ENCODE measurements around the gene TLX1.

Gene TLX1

GRCh38 chr10:101134299-101135127, 3.4 kb downstream of the TLX1 start:
- DNase-seq (ENCODE audit: low spot score), result no peak

- no peak for DNase-seq (ENCODE audit: low spot score)
These were observed 4.3 kb downstream of the TLX1 start for GRCh38 chr10:101135141-101136006.

GRCh38 chr10:101136007-101136707, 5.1 kb downstream of the TLX1 start:
- no peak for DNase-seq (ENCODE audit: low spot score)

GRCh38 chr10:101136708-101137121, 5.6 kb downstream of the TLX1 start:
- DNase-seq (ENCODE audit: low spot score), result no peak

- no peak for DNase-seq (ENCODE audit: low spot score)
These were observed 6.2 kb downstream of the TLX1 start for GRCh38 chr10:101137271-101137670.

GRCh38 chr10:101138788-101139420, 7.8 kb downstream of the TLX1 start:
- DNase-seq (ENCODE audit: low spot score), result no peak

- peak; percentile 62 for DNase-seq (ENCODE audit: low spot score)
These were observed 8.4 kb downstream of the TLX1 start for GRCh38 chr10:101139421-101139911.

- DNase-seq (ENCODE audit: low spot score), result no peak
These were observed 9.2 kb downstream of the TLX1 start for GRCh38 chr10:101140084-101140949.

GRCh38 chr10:101140950-101141615, 10.0 kb downstream of the TLX1 start:
- no peak for DNase-seq (ENCODE audit: low spot score)

GRCh38 chr10:101141616-101142532, 10.8 kb downstream of the TLX1 start:
- DNase-seq (ENCODE audit: low spot score), result peak; percentile 93

GRCh38 chr10:101142533-101143344, 11.6 kb downstream of the TLX1 start:
- no peak for DNase-seq (ENCODE audit: low spot score)

GRCh38 chr10:101143345-101143630, 12.2 kb downstream of the TLX1 start:
- peak; percentile 72 for DNase-seq (ENCODE audit: low spot score)

- no peak for DNase-seq (ENCODE audit: low spot score)
These were observed 13.0 kb downstream of the TLX1 start for GRCh38 chr10:101144053-101144452.

- no peak for DNase-seq (ENCODE audit: low spot score)
These were observed 14.0 kb downstream of the TLX1 start for GRCh38 chr10:101145145-101145544.

GRCh38 chr10:101145750-101146391, 14.8 kb downstream of the TLX1 start:
- no peak for DNase-seq (ENCODE audit: low spot score)

GRCh38 chr10:101146392-101147251, 15.5 kb downstream of the TLX1 start:
- DNase-seq (ENCODE audit: low spot score), result no peak

- DNase-seq (ENCODE audit: low spot score), result no peak
These were observed 20.3 kb downstream of the TLX1 start for GRCh38 chr10:101151395-101151794.

Measured in hepatic stellate cell (primary cell).